B cell (primary cell): ENCODE results near the gene FAM200A. TPM values are rescaled to one million over a fixed set of nuclear protein-coding genes. Genes with fewer than 3 reads are reported as not detected.

Source experiments
- ATAC-seq: fragments of 200-7000 bp; cut with Tn5 transposase; one replicate; pipeline ENCODE4 v1.10.0; 2021; ENCODE audit warnings: low read depth, mild to moderate bottlenecking, moderate number of reproducible peaks, moderate library complexity
- CTCF ChIA-PET: fragments of 350-600 bp; sonication (Branson Sonifier 250); formaldehyde crosslinking; loops from one replicate; lab custom pipeline; 2021; ENCODE audit warnings: antibody characterized with exemption, inconsistent platforms; lab: Charles Lee
- POLR2A ChIA-PET: fragments of 350-600 bp; sonication (Branson Sonifier 250); formaldehyde crosslinking; loops from one replicate; lab custom pipeline; 2021; ENCODE audit warnings: antibody characterized with exemption; lab: Charles Lee
- DNase-seq: peaks from one replicate; pipeline ENCODE4 v3.0.0; 2013
- H2AFZ ChIP-seq: 2 replicates; pipeline ENCODE4 v1.6.1; 2012; ENCODE audit warnings: mild to moderate bottlenecking, low read depth, low read length; ENCODE audit not compliant: insufficient read depth, poor library complexity, severe bottlenecking
- H3K27ac ChIP-seq, 2 donors: 1 replicate in 1 of 2; 2 replicates in 1 of 2; pipeline ENCODE4 v1.5.1; 2012 to 2013; ENCODE audit warnings: low read length in 2 of 2, mild to moderate bottlenecking in 2 of 2, moderate library complexity in 1 of 2
- H3K27me3 ChIP-seq, 4 experiments: fragments of 200-600 bp in 1 of 4; sonication (generic) in 1 of 4; replicated peaks in 1 of 4; 1 replicate in 2 of 4; 2 replicates in 2 of 4; pipeline versions ENCODE4 v1.6.1 to v1.7.0; 2013 to 2016; ENCODE audit warnings: low read length in 3 of 4, mild to moderate bottlenecking in 2 of 4, mixed read lengths in 1 of 4, moderate library complexity in 1 of 4; ENCODE audit not compliant: insufficient read depth in 4 of 4, control insufficient read depth in 3 of 4; ENCODE audit errors: control extremely low read depth in 1 of 4
- H3K36me3 ChIP-seq, 2 experiments: replicated peaks in 1 of 2; 1 replicate in 1 of 2; 2 replicates in 1 of 2; pipeline versions ENCODE4 v1.6.1 to v1.7.1; 2013; ENCODE audit warnings: low read length in 1 of 2; ENCODE audit not compliant: insufficient read depth in 2 of 2, control insufficient read depth in 1 of 2; ENCODE audit errors: control extremely low read depth in 1 of 2, extremely low read depth in 1 of 2
- H3K4me1 ChIP-seq, 2 donors: fragments of 200-600 bp in 1 of 2; sonication (generic) in 1 of 2; 1 replicate in 1 of 2; 2 replicates in 1 of 2; pipeline versions ENCODE4 v1.5.1 to v1.6.1; 2013 to 2017; ENCODE audit warnings: low read length in 2 of 2; ENCODE audit not compliant: control insufficient read depth in 2 of 2, insufficient read depth in 2 of 2
- H3K4me2 ChIP-seq: replicated peaks from 2 replicates; pipeline ENCODE3; 2012; ENCODE audit warnings: mild to moderate bottlenecking, low read depth, low read length; ENCODE audit not compliant: poor library complexity, severe bottlenecking
- H3K4me3 ChIP-seq, 5 experiments: fragments of 200-600 bp in 1 of 5; sonication (generic) in 1 of 5; 1 replicate in 3 of 5; 2 replicates in 2 of 5; pipeline versions ENCODE4 v1.5.1 to v1.7.0; 2011 to 2016; ENCODE audit warnings: low read length in 4 of 5, mild to moderate bottlenecking in 4 of 5, low read depth in 2 of 5, control low read depth in 1 of 5, moderate library complexity in 1 of 5; ENCODE audit not compliant: insufficient read depth in 1 of 5; ENCODE audit errors: control extremely low read depth in 1 of 5, extremely low read depth in 1 of 5
- H3K79me2 ChIP-seq: fragments of 200-600 bp; sonication (generic); one replicate; pipeline ENCODE4 v1.6.0; 2016; ENCODE audit warnings: low read length; ENCODE audit not compliant: control insufficient read depth, insufficient read depth
- H3K9ac ChIP-seq: fragments of 200-600 bp; sonication (generic); 2 replicates; pipeline ENCODE4 v1.6.1; 2017; ENCODE audit warnings: mild to moderate bottlenecking, low read length, moderate library complexity
- H3K9me3 ChIP-seq, 3 donors: one replicate each; pipeline versions ENCODE4 v1.6.1 to v1.7.1; 2013; ENCODE audit warnings: low read length in 2 of 3; ENCODE audit not compliant: control insufficient read depth in 2 of 3, insufficient read depth in 1 of 3; ENCODE audit errors: control extremely low read depth in 1 of 3
- H4K20me1 ChIP-seq: 2 replicates; pipeline ENCODE4 v1.6.0; 2012; ENCODE audit warnings: mild to moderate bottlenecking, low read length; ENCODE audit not compliant: insufficient read depth, control insufficient read depth, poor library complexity, severe bottlenecking
- H3K27ac Mint-ChIP-seq: one replicate; pipeline ENCODE4 v1.8.0; 2021; ENCODE audit warnings: mixed read lengths
- H3K27me3 Mint-ChIP-seq: one replicate; pipeline ENCODE4 v1.8.0; 2021; ENCODE audit warnings: mixed read lengths
- H3K4me1 Mint-ChIP-seq: one replicate; pipeline ENCODE4 v1.8.0; 2021; ENCODE audit warnings: mixed read lengths
- H3K4me3 Mint-ChIP-seq: one replicate; pipeline ENCODE4 v1.8.0; 2021; ENCODE audit warnings: mixed read lengths
- H3K9me3 Mint-ChIP-seq: one replicate; pipeline ENCODE4 v1.8.0; 2022; ENCODE audit warnings: mixed read lengths; ENCODE audit not compliant: insufficient read depth
- EZH2 ChIP-seq: IDR thresholded peaks from 2 replicates; pipeline ENCODE4 v1.6.1; 2012; ENCODE audit warnings: borderline replicate concordance, low read depth, mild to moderate bottlenecking, moderate library complexity, low read length; ENCODE audit not compliant: insufficient read depth, poor library complexity, severe bottlenecking
- WGBS: methylation state at CpG from one replicate; pipeline ENCODE4 v1.1.5; 2013; ENCODE audit warnings: missing lambda C conversion rate; ENCODE audit not compliant: insufficient coverage; 5-methylcytosine and 5-hydroxymethylcytosine counted together
- intact Hi-C: fragments of 100-400 bp; cut with micrococcal nuclease; formaldehyde crosslinking; loops from one replicate; pipeline ENCODE4 v1.10.0; 2022
- polyA plus RNA-seq: library from polyadenylated mRNA; depleted of rRNA; stranded (reverse); fragments of >200 nt; gene quantifications from 2 replicates; pipeline ENCODE4 v1.2.3, GENCODE V29; 2012
- total RNA-seq, 2 donors: library from RNA; stranded (reverse); fragments of 120-200 nt in 1 of 2; gene quantifications; 1 replicate in 1 of 2; 2 replicates in 1 of 2; pipeline versions ENCODE4 v1.2.3 to v1.2.4, GENCODE V29; 2013 to 2022
- TF ChIP-seq, protein P1 (sequence below): fragments of 200-600 bp; IDR thresholded peaks from one replicate; pipeline ENCODE4 v1.8.0; 2022; ENCODE audit warnings: antibody characterized with exemption, mild to moderate bottlenecking

The FAM200A gene
- total and polyA plus RNA-seq, 2 donors (not counting 1 experiment from before 2014, with no cell fraction given), result 2.1 to 11.9 TPM

DNA sequence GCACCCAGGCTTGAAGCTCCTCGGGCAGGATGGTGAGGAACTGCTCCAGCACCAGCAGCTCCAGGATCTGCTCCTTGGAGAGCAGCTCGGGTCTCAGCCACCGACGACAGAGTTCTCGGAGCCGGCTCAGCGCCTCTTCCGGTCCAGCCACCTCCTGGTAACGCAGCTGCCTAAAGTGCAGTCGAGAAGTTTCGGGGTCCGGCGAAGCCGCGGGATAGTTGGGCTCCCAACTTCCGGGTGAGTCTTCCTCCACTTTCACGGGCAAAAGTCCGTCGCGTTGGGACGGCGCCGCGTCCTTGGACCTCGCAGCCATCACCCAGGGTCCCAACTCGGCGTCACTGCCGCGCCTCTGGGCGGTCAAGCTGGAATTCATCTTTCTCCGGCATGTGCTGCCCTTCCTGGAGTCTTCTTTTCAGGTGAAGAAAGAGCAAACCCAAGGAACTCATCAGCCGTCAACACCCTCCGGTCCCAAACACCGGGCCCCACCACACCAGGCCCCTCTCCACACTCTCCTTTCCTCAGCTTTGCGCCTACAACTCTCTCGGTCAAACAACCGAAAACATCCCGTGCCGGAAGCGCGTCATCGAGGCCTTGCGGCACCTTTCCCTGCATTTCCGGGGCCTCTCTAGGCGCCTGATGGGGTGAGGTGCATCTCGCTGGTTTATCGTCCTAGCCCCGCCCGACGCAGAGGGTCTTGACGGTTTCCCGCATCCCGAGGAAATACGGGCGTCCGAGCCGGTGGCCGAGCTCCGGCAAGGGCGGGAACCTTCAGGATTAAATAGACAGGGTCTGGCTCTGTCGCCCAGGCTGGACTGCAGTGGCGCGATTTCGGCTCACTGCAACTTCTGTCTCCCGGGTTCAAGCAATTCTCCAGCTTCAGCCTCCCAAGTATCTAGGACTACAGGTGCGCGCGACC is 51.9 kb downstream of the FAM200A start, which contains the start of gene ZNF394:
TSS of gene ZNF394 (minus strand) at position 561 of the 916 bp plus-strand sequence. CDS start at position 373, 188 bp downstream.
- peak within 1 kb of the TSS; percentile 92 for H3K4me3 Mint-ChIP-seq
- peak within 1 kb of the TSS; percentile 87 for H2AFZ ChIP-seq

More for the DNA sequence above, 51.9 kb downstream of the FAM200A start, which contains the start of gene ZNF394:
- TF ChIP-seq, protein P1, sequence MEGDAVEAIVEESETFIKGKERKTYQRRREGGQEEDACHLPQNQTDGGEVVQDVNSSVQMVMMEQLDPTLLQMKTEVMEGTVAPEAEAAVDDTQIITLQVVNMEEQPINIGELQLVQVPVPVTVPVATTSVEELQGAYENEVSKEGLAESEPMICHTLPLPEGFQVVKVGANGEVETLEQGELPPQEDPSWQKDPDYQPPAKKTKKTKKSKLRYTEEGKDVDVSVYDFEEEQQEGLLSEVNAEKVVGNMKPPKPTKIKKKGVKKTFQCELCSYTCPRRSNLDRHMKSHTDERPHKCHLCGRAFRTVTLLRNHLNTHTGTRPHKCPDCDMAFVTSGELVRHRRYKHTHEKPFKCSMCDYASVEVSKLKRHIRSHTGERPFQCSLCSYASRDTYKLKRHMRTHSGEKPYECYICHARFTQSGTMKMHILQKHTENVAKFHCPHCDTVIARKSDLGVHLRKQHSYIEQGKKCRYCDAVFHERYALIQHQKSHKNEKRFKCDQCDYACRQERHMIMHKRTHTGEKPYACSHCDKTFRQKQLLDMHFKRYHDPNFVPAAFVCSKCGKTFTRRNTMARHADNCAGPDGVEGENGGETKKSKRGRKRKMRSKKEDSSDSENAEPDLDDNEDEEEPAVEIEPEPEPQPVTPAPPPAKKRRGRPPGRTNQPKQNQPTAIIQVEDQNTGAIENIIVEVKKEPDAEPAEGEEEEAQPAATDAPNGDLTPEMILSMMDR, result peak; percentile 11
- TF ChIP-seq EZH2, result no peak
- Histone ChIP-seq H3K9ac (peak within 1 kb of the TSS; percentile 96), H3K36me3 (peaks cover 0 to 22% of the 10 kb centered on the region in 2 experiments), H3K9me3 (peaks cover 0 to 6% (median 0%) of the 10 kb centered on the region in 3 donors), H3K27me3 (no peaks in the 10 kb centered on the region), H3K4me1 (peaks cover 22 to 31% of the 10 kb centered on the region in 2 donors), H3K4me3 (peak within 1 kb of the TSS; percentile 83 to 100 (median 91)), H3K27ac (peak within 1 kb of the TSS; percentile 97 to 99), H4K20me1 (peaks cover 35% of the 10 kb centered on the region), H3K4me2 (peak within 1 kb of the TSS; percentile 86), H3K79me2 (peaks cover 60% of the 10 kb centered on the region)
- H3K27me3 Mint-ChIP-seq, result no peaks in the 10 kb centered on the region
- DNase-seq (peak; percentile 93), ATAC-seq (peak; percentile 26)
- intact Hi-C loops, result loop anchor here (1.0 to 10.0 kb wide), 6 partner anchors 28 to 585 kb away; partner anchors contain the start of genes BUD31, COPS6, FAM200A and PDAP1
- ChIA-PET CTCF (interaction anchor here (0.7 to 1.2 kb wide), 4 partner anchors 28 to 92 kb away, joined by 3 to 4 read pairs (median 3); partner anchors contain the start of genes BUD31, PDAP1 and ZNF655), POLR2A (interaction anchor here (0.7 to 1.9 kb wide), 7 partner anchors 27 to 125 kb away, joined by 3 to 9 read pairs (median 4); partner anchors contain the start of genes BUD31, FAM200A, PDAP1 and ZNF655)
- WGBS, result under 1% methylated on average over 64 of the region's 68 CpGs
- peak within 1 kb of the TSS; percentile 98 for H3K27ac Mint-ChIP-seq
- H3K9me3 Mint-ChIP-seq, result no peaks in the 10 kb centered on the region
- H3K4me1 Mint-ChIP-seq, result peaks cover 36% of the 10 kb centered on the region
